ENCODE data around the gene OR51V1. TPM values are rescaled to one million over a fixed set of nuclear protein-coding genes. Genes with fewer than 3 reads are reported as not detected.

OR51V1 gene
- total and polyA plus RNA-seq, 2 of the 4 experiments (the other 2 are of a cell fraction) = not detected

DNA sequence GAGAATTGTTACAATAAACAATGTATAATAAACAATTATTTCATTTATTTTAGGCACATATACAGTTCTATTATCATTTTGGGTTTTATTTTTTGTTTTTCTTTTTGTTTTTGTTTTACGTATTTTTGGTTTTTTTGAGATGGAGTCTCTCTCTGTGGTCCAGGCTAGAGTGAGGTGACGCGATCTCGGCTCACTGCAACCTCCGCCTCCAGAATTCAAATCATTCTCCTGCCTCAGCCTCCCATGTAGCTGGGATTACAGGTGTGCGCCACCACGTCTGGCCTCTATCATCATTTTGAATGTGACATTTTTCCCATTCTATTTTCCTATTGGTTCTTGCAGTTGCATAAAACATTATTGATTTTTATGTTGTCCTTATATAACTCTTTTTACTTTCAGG is 25.5 kb downstream of the OR51V1 start:
- Histone ChIP-seq H3K4me2 (ENCODE audit: low read depth, low read length) (no peak overlapping the region), H3K27ac (ENCODE audit: insufficient read depth, low read length) (no peak overlapping the region), H3K79me1 (ENCODE audit: low read depth in 1 of 2, low read length in 2 of 2) (no peaks in the 10 kb centered on the region), H2BK15ac (ENCODE audit: low read depth, low read length) (no peak overlapping the region), H4K91ac (ENCODE audit: insufficient read depth, low read depth, low read length) (no peak overlapping the region), H3K9me3 (ENCODE audit: control insufficient read depth, insufficient read depth, low read length) (no peaks in the 10 kb centered on the region), H3K36me3 (ENCODE audit: control insufficient read depth, insufficient read depth, low read length) (no peaks in the 10 kb centered on the region), H2AK5ac (ENCODE audit: low read depth, low read length) (no peak overlapping the region), H2BK20ac (ENCODE audit: low read depth, low read length) (no peak overlapping the region), H2AK9ac (replicated peaks; ENCODE audit: low read depth, low read length, poor library complexity) (no peak overlapping the region), H3K9me1 (ENCODE audit: insufficient read depth, low read length) (no peaks in the 10 kb centered on the region), H3K4me1 (ENCODE audit: control insufficient read depth, insufficient read depth, low read length) (no peaks in the 10 kb centered on the region), H3K23ac (ENCODE audit: low read depth, low read length) (no peak overlapping the region), H3K4me3 (ENCODE audit: insufficient read depth, low read depth, low read length) (no peak overlapping the region), H2AFZ (replicated peaks; ENCODE audit: low read length, poor library complexity) (no peak overlapping the region), H3K4ac (ENCODE audit: low read depth, low read length) (no peak overlapping the region), H2BK5ac (ENCODE audit: low read depth, low read length, poor library complexity, severe bottlenecking) (no peak overlapping the region), H4K20me1 (ENCODE audit: insufficient read depth, low read length) (no peaks in the 10 kb centered on the region), H2BK120ac (ENCODE audit: low read depth, low read length) (no peak overlapping the region), H3K27me3 (ENCODE audit: control insufficient read depth, insufficient read depth, low read length) (no peaks in the 10 kb centered on the region), H3K18ac (ENCODE audit: low read depth, low read length) (no peak overlapping the region), H3K14ac (replicated peaks; ENCODE audit: low read depth, low read length) (no peak overlapping the region), H3K9ac (ENCODE audit: low read depth, low read length) (no peak overlapping the region), H3K56ac (ENCODE audit: extremely low read depth, insufficient read depth, low read length) (no peak overlapping the region), H4K8ac (ENCODE audit: low read depth in 2 of 2, low read length in 2 of 2) (no peak overlapping the region), H4K5ac (ENCODE audit: low read depth, low read length) (no peak overlapping the region)
- POLR2A ChIA-PET (ENCODE audit: unreplicated experiment) = no interaction called here
- TF ChIP-seq MXI1 (IDR thresholded peaks at IDR 0.05; ENCODE audit: borderline replicate concordance, low read depth, low read length) (no peak), CEBPB (IDR thresholded peaks at IDR 0.05; ENCODE audit: low read depth, low read length) (no peak), RAD21 (IDR thresholded peaks at IDR 0.05; ENCODE audit: low read length) (no peak), BHLHE40 (IDR thresholded peaks at IDR 0.05; ENCODE audit: low read depth, low read length) (no peak), NFE2L2 (IDR thresholded peaks at IDR 0.05; ENCODE audit: low read depth, low read length) (no peak), MAFK (IDR thresholded peaks at IDR 0.05; ENCODE audit: low read depth, low read length) (no peak), FOS (IDR thresholded peaks at IDR 0.05; ENCODE audit: low read depth, low read length) (no peak), RFX5 (IDR thresholded peaks at IDR 0.05; ENCODE audit: low read depth, low read length) (no peak), RCOR1 (IDR thresholded peaks at IDR 0.05; ENCODE audit: insufficient replicate concordance, low read length) (no peak), SMC3 (IDR thresholded peaks at IDR 0.05; ENCODE audit: low read depth, low read length) (no peak)
- TF ChIP-seq, protein P1, sequence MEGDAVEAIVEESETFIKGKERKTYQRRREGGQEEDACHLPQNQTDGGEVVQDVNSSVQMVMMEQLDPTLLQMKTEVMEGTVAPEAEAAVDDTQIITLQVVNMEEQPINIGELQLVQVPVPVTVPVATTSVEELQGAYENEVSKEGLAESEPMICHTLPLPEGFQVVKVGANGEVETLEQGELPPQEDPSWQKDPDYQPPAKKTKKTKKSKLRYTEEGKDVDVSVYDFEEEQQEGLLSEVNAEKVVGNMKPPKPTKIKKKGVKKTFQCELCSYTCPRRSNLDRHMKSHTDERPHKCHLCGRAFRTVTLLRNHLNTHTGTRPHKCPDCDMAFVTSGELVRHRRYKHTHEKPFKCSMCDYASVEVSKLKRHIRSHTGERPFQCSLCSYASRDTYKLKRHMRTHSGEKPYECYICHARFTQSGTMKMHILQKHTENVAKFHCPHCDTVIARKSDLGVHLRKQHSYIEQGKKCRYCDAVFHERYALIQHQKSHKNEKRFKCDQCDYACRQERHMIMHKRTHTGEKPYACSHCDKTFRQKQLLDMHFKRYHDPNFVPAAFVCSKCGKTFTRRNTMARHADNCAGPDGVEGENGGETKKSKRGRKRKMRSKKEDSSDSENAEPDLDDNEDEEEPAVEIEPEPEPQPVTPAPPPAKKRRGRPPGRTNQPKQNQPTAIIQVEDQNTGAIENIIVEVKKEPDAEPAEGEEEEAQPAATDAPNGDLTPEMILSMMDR (conservative IDR thresholded peaks at IDR 0.05; ENCODE audit: low read depth, low read length) = no peak
- TF ChIP-seq, protein P2, sequence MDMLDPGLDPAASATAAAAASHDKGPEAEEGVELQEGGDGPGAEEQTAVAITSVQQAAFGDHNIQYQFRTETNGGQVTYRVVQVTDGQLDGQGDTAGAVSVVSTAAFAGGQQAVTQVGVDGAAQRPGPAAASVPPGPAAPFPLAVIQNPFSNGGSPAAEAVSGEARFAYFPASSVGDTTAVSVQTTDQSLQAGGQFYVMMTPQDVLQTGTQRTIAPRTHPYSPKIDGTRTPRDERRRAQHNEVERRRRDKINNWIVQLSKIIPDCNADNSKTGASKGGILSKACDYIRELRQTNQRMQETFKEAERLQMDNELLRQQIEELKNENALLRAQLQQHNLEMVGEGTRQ (IDR thresholded peaks at IDR 0.05; ENCODE audit: low read depth, low read length) = no peak
- TF ChIP-seq, protein P3, sequence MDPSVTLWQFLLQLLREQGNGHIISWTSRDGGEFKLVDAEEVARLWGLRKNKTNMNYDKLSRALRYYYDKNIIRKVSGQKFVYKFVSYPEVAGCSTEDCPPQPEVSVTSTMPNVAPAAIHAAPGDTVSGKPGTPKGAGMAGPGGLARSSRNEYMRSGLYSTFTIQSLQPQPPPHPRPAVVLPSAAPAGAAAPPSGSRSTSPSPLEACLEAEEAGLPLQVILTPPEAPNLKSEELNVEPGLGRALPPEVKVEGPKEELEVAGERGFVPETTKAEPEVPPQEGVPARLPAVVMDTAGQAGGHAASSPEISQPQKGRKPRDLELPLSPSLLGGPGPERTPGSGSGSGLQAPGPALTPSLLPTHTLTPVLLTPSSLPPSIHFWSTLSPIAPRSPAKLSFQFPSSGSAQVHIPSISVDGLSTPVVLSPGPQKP (IDR thresholded peaks at IDR 0.05; ENCODE audit: borderline replicate concordance, low read depth, low read length) = no peak
- in situ Hi-C loops (cut with MboI; ENCODE audit: low sequenced_read_pairs) = no loop called here
- no TSS peak for BruUV-seq (replicated peaks)
- ATAC-seq (ENCODE audit: low read depth) (no peak), DNase-seq (no peak)
- WGBS, 2 experiments (ENCODE audit: extremely low coverage in 2 of 2, insufficient read length in 1 of 2) = no CpG with 5 or more reads among the region's 7 CpGs
- dilution Hi-C loops (cut with HindIII; ENCODE audit: low sequenced_read_pairs, unreplicated experiment) = no loop called here
- intact Hi-C loops (cut with micrococcal nuclease) = no loop called here
- CTCF ChIA-PET = no interaction called here

All from IMR-90 (cell line).